ENCODE measurements around the gene NPTXR. TPM values are rescaled to one million over a fixed set of nuclear protein-coding genes. Genes with fewer than 3 reads are reported as not detected.

NPTXR gene
- total and polyA plus RNA-seq, 2 of the 4 experiments (the other 2 are of a cell fraction), result 0.36 to 2.2 TPM

DNA sequence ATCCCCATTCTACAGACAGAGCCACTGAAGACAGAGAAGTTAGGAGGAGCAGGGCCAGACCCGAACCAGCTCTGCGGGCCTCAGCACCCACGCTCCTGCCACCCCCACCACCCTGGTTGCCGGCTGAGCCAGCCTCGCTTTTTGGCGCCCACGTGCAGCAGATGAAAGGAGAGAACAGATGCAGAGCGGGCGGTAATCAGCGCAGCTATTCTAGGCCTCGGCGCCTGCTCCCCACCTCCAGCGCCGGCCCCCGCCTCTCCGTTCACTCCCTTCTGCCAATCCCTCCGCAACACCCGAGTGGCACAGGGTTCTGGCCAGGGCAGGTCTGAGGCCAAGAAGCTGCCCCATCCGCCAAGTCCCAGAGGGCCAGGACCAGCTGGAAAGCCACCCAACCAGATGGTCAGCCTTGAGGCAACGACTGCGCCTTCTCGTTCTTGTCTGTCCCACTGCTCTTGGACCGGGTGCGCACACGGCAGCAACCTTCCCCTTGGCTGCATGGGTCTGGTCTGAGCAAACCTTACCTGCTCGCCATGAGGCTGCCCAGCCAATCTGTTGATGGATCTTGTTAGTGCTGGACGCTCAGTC, 66.6 kb downstream of the NPTXR start:
- in situ Hi-C loops (cut with MboI; ENCODE audit: low sequenced_read_pairs) (no loop called here), dilution Hi-C loops (cut with HindIII; ENCODE audit: low sequenced_read_pairs, unreplicated experiment) (no loop called here), intact Hi-C loops (cut with micrococcal nuclease) (no loop called here)
- H2BK5ac ChIP-seq (ENCODE audit: low read depth, low read length, poor library complexity, severe bottlenecking), result no peak overlapping the region
- H3K4me2 ChIP-seq (ENCODE audit: low read depth, low read length), result no peak overlapping the region
- H3K4ac ChIP-seq (ENCODE audit: low read depth, low read length), result no peak overlapping the region
- no peak overlapping the region for H2AK9ac ChIP-seq (replicated peaks; ENCODE audit: low read depth, low read length, poor library complexity)
- no peak overlapping the region for H3K18ac ChIP-seq (ENCODE audit: low read depth, low read length)
- no peak overlapping the region for H3K4me3 ChIP-seq (ENCODE audit: insufficient read depth, low read depth, low read length)
- no peak overlapping the region for H3K9ac ChIP-seq (ENCODE audit: low read depth, low read length)
- BruUV-seq (replicated peaks), result no TSS peak
- H3K36me3 ChIP-seq (ENCODE audit: control insufficient read depth, insufficient read depth, low read length), result peaks cover 17% of the 10 kb centered on the region; the same call in 1 of the 2 replicates
- no peak overlapping the region for H2BK15ac ChIP-seq (ENCODE audit: low read depth, low read length)
- H3K27me3 ChIP-seq (ENCODE audit: control insufficient read depth, insufficient read depth, low read length), result no peaks in the 10 kb centered on the region
- no peak for TF ChIP-seq RFX5 (IDR thresholded peaks at IDR 0.05; ENCODE audit: low read depth, low read length)
- no peak for TF ChIP-seq RAD21 (IDR thresholded peaks at IDR 0.05; ENCODE audit: low read length)
- TF ChIP-seq, protein P1, sequence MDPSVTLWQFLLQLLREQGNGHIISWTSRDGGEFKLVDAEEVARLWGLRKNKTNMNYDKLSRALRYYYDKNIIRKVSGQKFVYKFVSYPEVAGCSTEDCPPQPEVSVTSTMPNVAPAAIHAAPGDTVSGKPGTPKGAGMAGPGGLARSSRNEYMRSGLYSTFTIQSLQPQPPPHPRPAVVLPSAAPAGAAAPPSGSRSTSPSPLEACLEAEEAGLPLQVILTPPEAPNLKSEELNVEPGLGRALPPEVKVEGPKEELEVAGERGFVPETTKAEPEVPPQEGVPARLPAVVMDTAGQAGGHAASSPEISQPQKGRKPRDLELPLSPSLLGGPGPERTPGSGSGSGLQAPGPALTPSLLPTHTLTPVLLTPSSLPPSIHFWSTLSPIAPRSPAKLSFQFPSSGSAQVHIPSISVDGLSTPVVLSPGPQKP (IDR thresholded peaks at IDR 0.05; ENCODE audit: borderline replicate concordance, low read depth, low read length), result no peak
- no peak for TF ChIP-seq NFE2L2 (IDR thresholded peaks at IDR 0.05; ENCODE audit: low read depth, low read length)
- no peak for TF ChIP-seq SMC3 (IDR thresholded peaks at IDR 0.05; ENCODE audit: low read depth, low read length)
- no peak for TF ChIP-seq CHD1 (IDR thresholded peaks at IDR 0.05; ENCODE audit: low read depth, low read length)
- no peak for TF ChIP-seq MAFK (IDR thresholded peaks at IDR 0.05; ENCODE audit: low read depth, low read length)
- TF ChIP-seq BHLHE40 (IDR thresholded peaks at IDR 0.05; ENCODE audit: low read depth, low read length), result no peak
- TF ChIP-seq, protein P2, sequence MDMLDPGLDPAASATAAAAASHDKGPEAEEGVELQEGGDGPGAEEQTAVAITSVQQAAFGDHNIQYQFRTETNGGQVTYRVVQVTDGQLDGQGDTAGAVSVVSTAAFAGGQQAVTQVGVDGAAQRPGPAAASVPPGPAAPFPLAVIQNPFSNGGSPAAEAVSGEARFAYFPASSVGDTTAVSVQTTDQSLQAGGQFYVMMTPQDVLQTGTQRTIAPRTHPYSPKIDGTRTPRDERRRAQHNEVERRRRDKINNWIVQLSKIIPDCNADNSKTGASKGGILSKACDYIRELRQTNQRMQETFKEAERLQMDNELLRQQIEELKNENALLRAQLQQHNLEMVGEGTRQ (IDR thresholded peaks at IDR 0.05; ENCODE audit: low read depth, low read length), result no peak
- no peak for TF ChIP-seq RCOR1 (IDR thresholded peaks at IDR 0.05; ENCODE audit: insufficient replicate concordance, low read length)
- TF ChIP-seq CEBPB (IDR thresholded peaks at IDR 0.05; ENCODE audit: low read depth, low read length), result no peak
- ATAC-seq (ENCODE audit: low read depth) (no peak), DNase-seq (no peak)
- ChIA-PET CTCF (no interaction called here), POLR2A (ENCODE audit: unreplicated experiment) (no interaction called here)
- H2AK5ac ChIP-seq (ENCODE audit: low read depth, low read length), result no peak overlapping the region
- no peak overlapping the region for H3K27ac ChIP-seq (ENCODE audit: insufficient read depth, low read length)
- no peak overlapping the region for H2AFZ ChIP-seq (replicated peaks; ENCODE audit: low read length, poor library complexity)
- no peak overlapping the region for H4K5ac ChIP-seq (ENCODE audit: low read depth, low read length)
- H3K9me3 ChIP-seq (ENCODE audit: control insufficient read depth, insufficient read depth, low read length), result no peaks in the 10 kb centered on the region
- H4K8ac ChIP-seq (ENCODE audit: low read depth in 2 of 2, low read length in 2 of 2), result no peak overlapping the region
- H4K91ac ChIP-seq (ENCODE audit: insufficient read depth, low read depth, low read length), result no peak overlapping the region
- 0 out of 4 replicates have a peak, but pooled peaks cover 0 to 4% of the 10 kb centered on the region in 2 experiments for H3K79me1 ChIP-seq (ENCODE audit: low read depth in 1 of 2, low read length in 2 of 2)
- 100% methylated on average over 4 of the region's 27 CpGs; no CpG with 5 or more reads in 1 of the 2 experiments for WGBS, 2 experiments (ENCODE audit: extremely low coverage in 2 of 2, insufficient read length in 1 of 2)
- no peaks in the 10 kb centered on the region; the same call in 1 of the 2 replicates for H4K20me1 ChIP-seq (ENCODE audit: insufficient read depth, low read length)
- no peaks in the 10 kb centered on the region for H3K4me1 ChIP-seq (ENCODE audit: control insufficient read depth, insufficient read depth, low read length)
- H3K23ac ChIP-seq (ENCODE audit: low read depth, low read length), result no peak overlapping the region
- no peak overlapping the region for H3K56ac ChIP-seq (ENCODE audit: extremely low read depth, insufficient read depth, low read length)
- H3K14ac ChIP-seq (replicated peaks; ENCODE audit: low read depth, low read length), result no peak overlapping the region
- H2BK20ac ChIP-seq (ENCODE audit: low read depth, low read length), result no peak overlapping the region
- H2BK120ac ChIP-seq (ENCODE audit: low read depth, low read length), result no peak overlapping the region
- H3K9me1 ChIP-seq (ENCODE audit: insufficient read depth, low read length), result no peaks in the 10 kb centered on the region

All from IMR-90 (cell line).